ENCODE results near the gene S1PR5.

- TF ChIP-seq ARNT (IDR thresholded peaks at IDR 0.05) (no peak), ZNF384 (IDR thresholded peaks at IDR 0.05) (no peak), FOXM1 (IDR thresholded peaks at IDR 0.05; ENCODE audit: borderline replicate concordance) (no peak), BHLHE40 (IDR thresholded peaks at IDR 0.05; ENCODE audit: borderline replicate concordance) (no peak)
Observed at GRCh38 chr19:10499550-10500246, 17.5 kb downstream of the S1PR5 start.

All from HEK293T (cell line).